ENCODE results near the gene ABI3BP.

The ABI3BP gene

DNA sequence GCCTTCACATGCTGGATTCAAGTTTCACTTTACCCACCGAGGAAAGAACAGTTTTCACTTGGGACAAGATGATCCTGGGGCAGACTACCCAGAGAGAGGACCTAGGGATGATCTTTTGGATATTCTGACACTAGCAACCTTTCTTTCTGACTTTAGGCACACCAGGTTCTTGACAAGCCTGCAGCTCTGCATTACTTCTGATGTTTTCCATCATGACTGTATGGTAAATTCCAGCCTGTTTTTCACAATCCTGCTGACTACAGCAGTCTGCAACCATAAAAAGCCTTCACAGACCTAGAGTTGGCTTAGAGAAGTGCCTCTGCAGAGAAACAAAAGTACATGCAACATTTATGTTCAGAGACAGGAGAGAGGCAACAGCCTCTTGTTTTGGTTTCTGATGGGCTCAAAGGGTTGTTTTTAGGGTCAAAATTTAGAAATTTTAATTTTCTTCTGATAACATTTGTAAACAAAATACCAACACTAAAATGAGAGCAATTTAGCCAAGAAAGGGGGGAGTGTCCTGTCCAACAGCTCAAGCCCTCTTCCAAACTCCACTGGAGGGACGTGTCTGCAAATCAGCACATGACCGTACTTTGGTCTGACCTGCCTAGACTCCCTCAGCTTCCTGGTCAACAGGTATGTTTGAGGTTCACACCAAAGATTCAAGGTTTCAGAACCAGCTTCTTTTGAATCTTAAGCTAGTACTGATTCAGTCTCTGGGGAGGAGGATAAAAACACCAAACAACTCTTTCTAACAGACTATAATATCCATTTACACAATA is 799 bp downstream of the ABI3BP start:
- H3K4me3 ChIP-seq (ENCODE audit: severe bottlenecking), result no peak overlapping the region
- peak; percentile 65 for ATAC-seq (ENCODE audit: low read depth)
- DNase-seq (ENCODE audit: low spot score), result no peak
- H3K4me1 ChIP-seq (ENCODE audit: insufficient read depth, poor library complexity, severe bottlenecking), result peaks cover 13% of the 10 kb centered on the region
- no peaks in the 10 kb centered on the region for H3K27me3 ChIP-seq (ENCODE audit: insufficient read depth, poor library complexity, severe bottlenecking)
- no peaks in the 10 kb centered on the region for H3K9me3 ChIP-seq (ENCODE audit: severe bottlenecking)
- H3K36me3 ChIP-seq (ENCODE audit: low read depth), result no peaks in the 10 kb centered on the region
- TF ChIP-seq, protein P1, sequence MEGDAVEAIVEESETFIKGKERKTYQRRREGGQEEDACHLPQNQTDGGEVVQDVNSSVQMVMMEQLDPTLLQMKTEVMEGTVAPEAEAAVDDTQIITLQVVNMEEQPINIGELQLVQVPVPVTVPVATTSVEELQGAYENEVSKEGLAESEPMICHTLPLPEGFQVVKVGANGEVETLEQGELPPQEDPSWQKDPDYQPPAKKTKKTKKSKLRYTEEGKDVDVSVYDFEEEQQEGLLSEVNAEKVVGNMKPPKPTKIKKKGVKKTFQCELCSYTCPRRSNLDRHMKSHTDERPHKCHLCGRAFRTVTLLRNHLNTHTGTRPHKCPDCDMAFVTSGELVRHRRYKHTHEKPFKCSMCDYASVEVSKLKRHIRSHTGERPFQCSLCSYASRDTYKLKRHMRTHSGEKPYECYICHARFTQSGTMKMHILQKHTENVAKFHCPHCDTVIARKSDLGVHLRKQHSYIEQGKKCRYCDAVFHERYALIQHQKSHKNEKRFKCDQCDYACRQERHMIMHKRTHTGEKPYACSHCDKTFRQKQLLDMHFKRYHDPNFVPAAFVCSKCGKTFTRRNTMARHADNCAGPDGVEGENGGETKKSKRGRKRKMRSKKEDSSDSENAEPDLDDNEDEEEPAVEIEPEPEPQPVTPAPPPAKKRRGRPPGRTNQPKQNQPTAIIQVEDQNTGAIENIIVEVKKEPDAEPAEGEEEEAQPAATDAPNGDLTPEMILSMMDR (IDR thresholded peaks at IDR 0.05; ENCODE audit: poor library complexity, severe bottlenecking), result no peak
- no peak overlapping the region for H3K27ac ChIP-seq (ENCODE audit: poor library complexity, severe bottlenecking)

DNA sequence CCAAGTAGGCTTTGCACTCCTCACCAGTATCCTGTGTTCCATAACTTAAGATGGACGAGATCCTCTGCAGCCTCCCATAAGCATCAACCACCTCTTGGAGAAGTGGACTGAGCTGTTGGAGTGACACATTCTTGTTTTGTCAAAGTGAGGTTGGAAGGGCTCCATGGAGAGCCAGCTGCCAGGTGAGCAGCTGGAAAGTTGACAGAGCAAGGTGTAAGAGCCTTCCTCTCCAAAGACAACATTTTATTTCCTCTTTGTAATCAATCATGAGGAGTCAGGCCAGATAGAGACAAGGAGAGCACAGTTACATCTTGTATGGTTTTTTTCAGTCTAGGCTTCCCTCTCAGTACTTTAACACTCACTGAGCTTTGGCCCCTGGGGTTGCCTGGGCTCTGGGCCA is 5.1 kb downstream of the ABI3BP start:
- no peak overlapping the region for H3K4me3 ChIP-seq (ENCODE audit: severe bottlenecking)
- H3K27me3 ChIP-seq (ENCODE audit: insufficient read depth, poor library complexity, severe bottlenecking), result no peaks in the 10 kb centered on the region
- no peak overlapping the region for H3K27ac ChIP-seq (ENCODE audit: poor library complexity, severe bottlenecking)
- DNase-seq (ENCODE audit: low spot score), result no peak
- H3K36me3 ChIP-seq (ENCODE audit: low read depth), result no peaks in the 10 kb centered on the region
- peaks cover 8% of the 10 kb centered on the region for H3K4me1 ChIP-seq (ENCODE audit: insufficient read depth, poor library complexity, severe bottlenecking)
- TF ChIP-seq, protein P1 (IDR thresholded peaks at IDR 0.05; ENCODE audit: poor library complexity, severe bottlenecking), result no peak
- ATAC-seq (ENCODE audit: low read depth), result no peak
- no peaks in the 10 kb centered on the region for H3K9me3 ChIP-seq (ENCODE audit: severe bottlenecking)

DNA sequence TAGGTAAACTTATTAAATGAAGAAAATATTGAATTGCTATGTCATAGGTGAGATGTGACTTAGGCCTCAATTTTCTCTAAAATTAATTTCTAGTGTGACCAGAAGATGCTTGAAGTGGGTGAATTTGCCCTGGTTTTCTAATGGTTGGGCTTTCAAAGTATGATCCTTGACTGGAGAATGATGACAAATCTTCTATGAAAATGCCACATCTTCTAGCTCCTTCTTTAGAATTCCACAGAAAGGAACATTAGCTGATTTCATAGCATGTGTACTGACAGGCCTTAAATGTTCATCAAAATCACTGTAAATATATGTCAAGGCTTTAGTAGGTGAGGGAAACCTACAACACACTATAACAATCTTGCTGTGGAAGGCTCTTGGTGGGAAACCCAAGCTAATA is 8.9 kb downstream of the ABI3BP start:
- DNase-seq (ENCODE audit: low spot score), result no peak
- H3K4me1 ChIP-seq (ENCODE audit: insufficient read depth, poor library complexity, severe bottlenecking), result no peaks in the 10 kb centered on the region
- ATAC-seq (ENCODE audit: low read depth), result no peak
- no peaks in the 10 kb centered on the region for H3K36me3 ChIP-seq (ENCODE audit: low read depth)
- TF ChIP-seq, protein P1 (IDR thresholded peaks at IDR 0.05; ENCODE audit: poor library complexity, severe bottlenecking), result no peak
- no peak overlapping the region for H3K4me3 ChIP-seq (ENCODE audit: severe bottlenecking)
- no peak overlapping the region for H3K27ac ChIP-seq (ENCODE audit: poor library complexity, severe bottlenecking)
- H3K27me3 ChIP-seq (ENCODE audit: insufficient read depth, poor library complexity, severe bottlenecking), result no peaks in the 10 kb centered on the region
- H3K9me3 ChIP-seq (ENCODE audit: severe bottlenecking), result no peaks in the 10 kb centered on the region

DNA sequence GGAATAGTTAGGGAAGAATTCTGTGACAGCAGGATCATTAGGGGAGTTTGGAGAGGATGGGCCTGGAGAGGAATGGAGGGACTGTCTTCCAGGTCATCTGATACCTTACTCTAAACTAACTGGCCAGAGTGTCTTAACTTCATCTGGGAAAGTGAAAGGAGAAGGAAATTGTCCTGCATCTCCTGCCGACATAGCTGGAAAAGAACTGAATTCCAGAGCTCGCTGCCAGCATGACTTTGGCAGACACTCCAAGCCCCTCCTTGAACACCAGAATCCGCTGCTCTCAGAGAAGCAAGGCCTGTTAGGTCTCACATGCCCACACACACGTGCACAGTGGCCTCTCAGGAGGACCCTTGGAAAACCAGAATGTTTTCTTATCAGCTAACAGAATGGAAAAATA is 10.5 kb downstream of the ABI3BP start:
- Histone ChIP-seq H3K9me3 (ENCODE audit: severe bottlenecking) (no peaks in the 10 kb centered on the region), H3K36me3 (ENCODE audit: low read depth) (no peaks in the 10 kb centered on the region), H3K4me3 (ENCODE audit: severe bottlenecking) (no peak overlapping the region), H3K27ac (ENCODE audit: poor library complexity, severe bottlenecking) (no peak overlapping the region), H3K4me1 (ENCODE audit: insufficient read depth, poor library complexity, severe bottlenecking) (no peaks in the 10 kb centered on the region), H3K27me3 (ENCODE audit: insufficient read depth, poor library complexity, severe bottlenecking) (no peaks in the 10 kb centered on the region)
- no peak for ATAC-seq (ENCODE audit: low read depth)
- DNase-seq (ENCODE audit: low spot score), result no peak
- TF ChIP-seq, protein P1 (IDR thresholded peaks at IDR 0.05; ENCODE audit: poor library complexity, severe bottlenecking), result no peak

All from RWPE2 (cell line).